ENCODE data around the gene RBM4B.

GRCh38 chr11:66617155-66617834, 60.4 kb downstream of the RBM4B start:
- TF ChIP-seq SUZ12 (IDR thresholded peaks at IDR 0.05; ENCODE audit: extremely low read depth, insufficient read depth, insufficient read length) (no peak), YY1 (IDR thresholded peaks at IDR 0.05; ENCODE audit: insufficient read depth, insufficient read length) (no peak), ZNF274 (IDR thresholded peaks at IDR 0.05; ENCODE audit: low read depth, low read length) (no peak)
